ENCODE results near the gene DNASE1L1.

DNASE1L1 gene

GRCh38 chrX:154368630-154369448 lies 40.2 kb downstream of the DNASE1L1 start:
- Histone ChIP-seq H3K4me3 (ENCODE audit: low read depth in 1 of 2, low read length in 2 of 2) (peak overlapping the region; percentile 42 to 99; a peak in 3 of 4 replicates), H3K36me3 (ENCODE audit: insufficient read depth, low read length) (peaks cover 61% of the 10 kb centered on the region), H4K20me1 (ENCODE audit: insufficient read depth, low read length) (peaks cover 71% of the 10 kb centered on the region), H3K9ac (ENCODE audit: low read depth, low read length) (peak overlapping the region; percentile 90), H3K4me1 (ENCODE audit: insufficient read depth, low read length) (peaks cover 53% of the 10 kb centered on the region), H3K9me3 (ENCODE audit: insufficient read depth, low read length, severe bottlenecking) (no peaks in the 10 kb centered on the region), H2AFZ (ENCODE audit: low read depth, low read length) (no peak overlapping the region), H3K27ac (ENCODE audit: low read length) (peak overlapping the region; percentile 98), H3K4me2 (ENCODE audit: insufficient read depth, low read length) (peak overlapping the region; percentile 90), H3K79me2 (ENCODE audit: insufficient read depth, low read length) (peaks cover 67% of the 10 kb centered on the region), H3K27me3 (ENCODE audit: insufficient read depth, low read length, poor library complexity) (peaks cover 4% of the 10 kb centered on the region)
- TF ChIP-seq CTCF (IDR thresholded peaks at IDR 0.05; ENCODE audit: borderline replicate concordance, extremely low read depth, low read length, poor library complexity, severe bottlenecking), result no peak
- no peak for TF ChIP-seq EZH2 (IDR thresholded peaks at IDR 0.05; ENCODE audit: borderline replicate concordance, low read depth, low read length, severe bottlenecking)
- ATAC-seq (ENCODE audit: insufficient read depth, low read depth) (peak; percentile 17), DNase-seq (peak; percentile 76)

GRCh38 chrX:154367474-154368308 lies 41.4 kb downstream of the DNASE1L1 start:
- Histone ChIP-seq H4K20me1 (ENCODE audit: insufficient read depth, low read length) (peaks cover 76% of the 10 kb centered on the region), H2AFZ (ENCODE audit: low read depth, low read length) (no peak overlapping the region), H3K27me3 (ENCODE audit: insufficient read depth, low read length, poor library complexity) (peaks cover 4% of the 10 kb centered on the region), H3K9me3 (ENCODE audit: insufficient read depth, low read length, severe bottlenecking) (no peaks in the 10 kb centered on the region), H3K4me1 (ENCODE audit: insufficient read depth, low read length) (peaks cover 43% of the 10 kb centered on the region), H3K9ac (ENCODE audit: low read depth, low read length) (peak overlapping the region; percentile 90), H3K27ac (ENCODE audit: low read length) (peak overlapping the region; percentile 98), H3K4me2 (ENCODE audit: insufficient read depth, low read length) (peak overlapping the region; percentile 90), H3K36me3 (ENCODE audit: insufficient read depth, low read length) (peaks cover 68% of the 10 kb centered on the region), H3K4me3 (ENCODE audit: low read depth in 1 of 2, low read length in 2 of 2) (peak overlapping the region in 1 of 2 experiments; percentile 99; a peak in 1 of 4 replicates), H3K79me2 (ENCODE audit: insufficient read depth, low read length) (peaks cover 72% of the 10 kb centered on the region)
- ATAC-seq (ENCODE audit: insufficient read depth, low read depth) (no peak), DNase-seq (no peak)
- no peak for TF ChIP-seq CTCF (IDR thresholded peaks at IDR 0.05; ENCODE audit: borderline replicate concordance, extremely low read depth, low read length, poor library complexity, severe bottlenecking)
- TF ChIP-seq EZH2 (IDR thresholded peaks at IDR 0.05; ENCODE audit: borderline replicate concordance, low read depth, low read length, severe bottlenecking), result no peak

DNA sequence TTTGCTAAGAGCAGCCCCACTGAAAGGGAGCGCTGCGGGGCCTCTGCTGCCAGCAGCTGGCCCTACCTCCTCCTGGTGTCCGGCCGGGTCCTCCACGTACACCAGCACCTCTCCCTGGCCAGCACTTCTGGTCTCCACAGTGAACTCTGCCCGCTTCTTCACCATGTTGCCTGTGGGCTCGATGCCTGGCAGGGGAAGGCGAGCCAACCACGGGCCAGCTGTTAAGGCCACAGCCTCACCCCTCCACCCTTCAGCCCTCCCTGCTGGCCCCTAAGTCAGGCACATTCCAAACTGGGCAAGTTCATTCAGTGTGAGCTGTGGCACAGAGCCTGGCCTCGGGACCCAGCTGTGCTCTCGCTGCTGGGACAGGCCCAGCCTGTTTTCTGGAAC lies 42.4 kb downstream of the DNASE1L1 start:
- H3K4me2 ChIP-seq (ENCODE audit: insufficient read depth, low read length), result peak overlapping the region; percentile 90; the same call in 1 of the 2 replicates
- H3K4me1 ChIP-seq (ENCODE audit: insufficient read depth, low read length), result peaks cover 33% of the 10 kb centered on the region
- H3K27ac ChIP-seq (ENCODE audit: low read length), result no peak overlapping the region
- peaks cover 80% of the 10 kb centered on the region for H4K20me1 ChIP-seq (ENCODE audit: insufficient read depth, low read length)
- H3K36me3 ChIP-seq (ENCODE audit: insufficient read depth, low read length), result peaks cover 78% of the 10 kb centered on the region
- DNase-seq (no peak), ATAC-seq (ENCODE audit: insufficient read depth, low read depth) (no peak)
- H3K9ac ChIP-seq (ENCODE audit: low read depth, low read length), result no peak overlapping the region
- TF ChIP-seq EZH2 (IDR thresholded peaks at IDR 0.05; ENCODE audit: borderline replicate concordance, low read depth, low read length, severe bottlenecking) (no peak), CTCF (IDR thresholded peaks at IDR 0.05; ENCODE audit: borderline replicate concordance, extremely low read depth, low read length, poor library complexity, severe bottlenecking) (no peak)
- no peak overlapping the region for H3K4me3 ChIP-seq (ENCODE audit: low read depth in 1 of 2, low read length in 2 of 2)
- no peaks in the 10 kb centered on the region for H3K27me3 ChIP-seq (ENCODE audit: insufficient read depth, low read length, poor library complexity)
- no peak overlapping the region for H2AFZ ChIP-seq (ENCODE audit: low read depth, low read length)
- H3K79me2 ChIP-seq (ENCODE audit: insufficient read depth, low read length), result peaks cover 82% of the 10 kb centered on the region
- no peaks in the 10 kb centered on the region for H3K9me3 ChIP-seq (ENCODE audit: insufficient read depth, low read length, severe bottlenecking)

Data from DND-41 (cell line).